ENCODE results near the gene TNK1.

TNK1 gene

GRCh38 chr17:7369825-7370224 lies 11.1 kb upstream of the TNK1 start:
- H3K27ac Mint-ChIP-seq = no peak overlapping the region
- H3K4me1 Mint-ChIP-seq = no peaks in the 10 kb centered on the region
- DNase-seq (no peak), ATAC-seq (no peak)
- no peaks in the 10 kb centered on the region for H3K27me3 Mint-ChIP-seq
- H3K9me3 Mint-ChIP-seq = no peaks in the 10 kb centered on the region
- H3K4me3 Mint-ChIP-seq = no peak overlapping the region

GRCh38 chr17:7370853-7371252 lies 10.0 kb upstream of the TNK1 start:
- no peaks in the 10 kb centered on the region for H3K4me1 Mint-ChIP-seq
- no peaks in the 10 kb centered on the region for H3K27me3 Mint-ChIP-seq
- H3K4me3 Mint-ChIP-seq = no peak overlapping the region
- no peaks in the 10 kb centered on the region for H3K9me3 Mint-ChIP-seq
- ATAC-seq = no peak
- no peak for DNase-seq
- no peak overlapping the region for H3K27ac Mint-ChIP-seq

GRCh38 chr17:7374353-7374752 lies 6.5 kb upstream of the TNK1 start:
- DNase-seq (no peak), ATAC-seq (no peak)
- H3K27ac Mint-ChIP-seq = no peak overlapping the region
- H3K4me3 Mint-ChIP-seq = no peak overlapping the region
- peaks cover 29% of the 10 kb centered on the region for H3K27me3 Mint-ChIP-seq
- peaks cover 4 to 6% of the 10 kb centered on the region in 2 donors for H3K9me3 Mint-ChIP-seq
- no peaks in the 10 kb centered on the region for H3K4me1 Mint-ChIP-seq

DNA sequence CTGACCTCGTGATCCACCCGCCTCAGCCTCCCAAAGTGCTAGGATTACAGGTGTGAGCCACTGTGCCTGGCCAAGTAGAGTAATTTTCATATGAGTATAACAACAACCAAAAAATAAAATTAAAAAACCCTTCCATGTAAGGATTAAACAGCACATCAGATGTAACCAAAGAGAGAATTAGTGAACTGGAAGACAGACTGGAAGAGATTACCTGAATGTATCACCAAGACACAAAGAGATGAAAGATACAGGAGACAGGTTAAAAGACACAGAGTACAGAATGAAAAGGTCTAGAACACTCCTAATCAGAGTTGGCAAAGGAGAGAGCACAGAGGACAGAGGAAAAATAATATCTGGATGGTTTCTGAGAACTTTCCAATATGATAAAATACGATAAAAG lies 1.8 kb upstream of the TNK1 start:
- ATAC-seq = no peak
- Mint-ChIP-seq H3K27ac (no peak overlapping the region), H3K4me3 (no peak overlapping the region), H3K9me3 (peaks cover 7 to 8% of the 10 kb centered on the region in 2 donors), H3K27me3 (peaks cover 68% of the 10 kb centered on the region), H3K4me1 (peaks cover 20% of the 10 kb centered on the region)
- DNase-seq = no peak

DNA sequence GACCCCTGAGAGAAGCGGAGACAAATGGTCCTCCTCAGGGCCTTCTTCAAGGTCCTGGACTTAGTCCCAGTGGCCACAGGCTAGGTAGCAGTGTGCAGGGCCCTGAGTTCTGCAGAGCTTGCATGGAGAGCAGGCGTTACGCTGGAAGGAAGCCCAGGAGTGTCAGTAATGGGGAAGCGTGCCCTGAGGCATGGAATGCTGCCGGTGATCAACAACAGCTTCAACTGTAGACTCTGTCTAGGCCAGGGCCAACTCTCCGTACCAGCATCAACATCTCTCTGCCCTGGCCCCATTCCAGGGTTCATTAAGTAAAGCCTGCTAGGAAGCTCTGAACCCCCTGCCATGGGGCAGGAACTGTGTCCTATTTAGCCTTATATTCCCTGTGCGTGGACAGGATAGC lies 568 bp upstream of the TNK1 start:
- Mint-ChIP-seq H3K4me1 (peaks cover 28% of the 10 kb centered on the region), H3K27ac (no peak overlapping the region), H3K9me3 (peaks cover 7 to 8% of the 10 kb centered on the region in 2 donors), H3K27me3 (peaks cover 68% of the 10 kb centered on the region), H3K4me3 (peak overlapping the region in 1 of 2 donors; percentile 9)
- DNase-seq (no peak), ATAC-seq (no peak)

- Mint-ChIP-seq H3K27ac (no peak overlapping the region), H3K27me3 (peaks cover 50% of the 10 kb centered on the region)
Observed at GRCh38 chr17:7382901-7383300, 2.0 kb downstream of the TNK1 start.

DNA sequence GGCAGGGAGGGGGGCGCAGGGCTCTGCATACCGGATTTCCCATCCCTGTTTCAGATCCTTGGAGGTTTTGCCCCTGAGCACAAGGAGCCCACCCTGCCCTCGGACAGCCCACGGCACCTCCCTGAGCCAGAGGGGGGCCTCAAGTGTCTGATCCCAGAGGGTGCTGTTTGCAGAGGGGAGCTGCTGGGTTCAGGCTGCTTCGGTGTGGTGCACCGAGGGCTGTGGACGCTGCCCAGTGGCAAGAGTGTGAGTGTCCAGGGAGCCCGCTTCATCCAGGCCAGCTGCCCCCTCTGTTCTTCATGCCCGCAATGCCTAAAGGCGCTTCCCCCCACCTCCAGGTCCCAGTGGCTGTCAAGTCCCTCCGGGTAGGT lies 2.5 kb downstream of the TNK1 start:
- H3K9me3 Mint-ChIP-seq = peaks cover 7 to 8% of the 10 kb centered on the region in 2 donors
- H3K4me3 Mint-ChIP-seq = peak overlapping the region; percentile 78 to 89
- DNase-seq = no peak
- H3K27me3 Mint-ChIP-seq = peaks cover 46% of the 10 kb centered on the region
- ATAC-seq = no peak
- peaks cover 38% of the 10 kb centered on the region for H3K4me1 Mint-ChIP-seq
- peak overlapping the region in 1 of 2 donors; percentile 16 for H3K27ac Mint-ChIP-seq

More at GRCh38 chr17:7382901-7383300, 2.0 kb downstream of the TNK1 start:
- Mint-ChIP-seq H3K4me1 (peaks cover 38% of the 10 kb centered on the region), H3K9me3 (peaks cover 7 to 8% of the 10 kb centered on the region in 2 donors), H3K4me3 (peak overlapping the region in 1 of 2 donors; percentile 89)
- no peak for ATAC-seq
- no peak for DNase-seq

- peaks cover 38% of the 10 kb centered on the region for H3K4me1 Mint-ChIP-seq
- ATAC-seq (peak; percentile 97), DNase-seq (peak; percentile 75 to 77)
- H3K27ac Mint-ChIP-seq = peak overlapping the region in 1 of 2 donors; percentile 16
- H3K4me3 Mint-ChIP-seq = peak overlapping the region; percentile 78 to 89
- peaks cover 43% of the 10 kb centered on the region for H3K27me3 Mint-ChIP-seq
- peaks cover 7% of the 10 kb centered on the region in 2 donors for H3K9me3 Mint-ChIP-seq
Observed at GRCh38 chr17:7383742-7384488, 3.0 kb downstream of the TNK1 start.

GRCh38 chr17:7384489-7385081 lies 3.7 kb downstream of the TNK1 start:
- peaks cover 36% of the 10 kb centered on the region for H3K27me3 Mint-ChIP-seq
- no peak for ATAC-seq
- H3K4me1 Mint-ChIP-seq = peaks cover 38% of the 10 kb centered on the region
- H3K9me3 Mint-ChIP-seq = peaks cover 0 to under 1% of the 10 kb centered on the region in 2 donors
- H3K27ac Mint-ChIP-seq = no peak overlapping the region
- DNase-seq = no peak
- peak overlapping the region; percentile 78 to 89 for H3K4me3 Mint-ChIP-seq

GRCh38 chr17:7388856-7389255 lies 8.0 kb downstream of the TNK1 start:
- ATAC-seq (no peak), DNase-seq (no peak)
- Mint-ChIP-seq H3K27ac (no peak overlapping the region), H3K4me3 (no peak overlapping the region), H3K27me3 (no peaks in the 10 kb centered on the region), H3K4me1 (peaks cover 54% of the 10 kb centered on the region), H3K9me3 (no peaks in the 10 kb centered on the region)

GRCh38 chr17:7389924-7390910 lies 9.3 kb downstream of the TNK1 start:
- Mint-ChIP-seq H3K4me3 (no peak overlapping the region), H3K27me3 (no peaks in the 10 kb centered on the region)
- no peak for ATAC-seq

GRCh38 chr17:7391307-7391706 lies 10.4 kb downstream of the TNK1 start:
- Mint-ChIP-seq H3K27me3 (no peaks in the 10 kb centered on the region), H3K27ac (peak overlapping the region; percentile 6 to 39), H3K9me3 (no peaks in the 10 kb centered on the region), H3K4me1 (peaks cover 54% of the 10 kb centered on the region), H3K4me3 (no peak overlapping the region)
- ATAC-seq (no peak), DNase-seq (no peak)

More at GRCh38 chr17:7389924-7390910, 9.3 kb downstream of the TNK1 start:
- Mint-ChIP-seq H3K27ac (peak overlapping the region in 1 of 2 donors; percentile 50), H3K9me3 (no peaks in the 10 kb centered on the region), H3K4me1 (peaks cover 51% of the 10 kb centered on the region)
- DNase-seq = no peak

DNA sequence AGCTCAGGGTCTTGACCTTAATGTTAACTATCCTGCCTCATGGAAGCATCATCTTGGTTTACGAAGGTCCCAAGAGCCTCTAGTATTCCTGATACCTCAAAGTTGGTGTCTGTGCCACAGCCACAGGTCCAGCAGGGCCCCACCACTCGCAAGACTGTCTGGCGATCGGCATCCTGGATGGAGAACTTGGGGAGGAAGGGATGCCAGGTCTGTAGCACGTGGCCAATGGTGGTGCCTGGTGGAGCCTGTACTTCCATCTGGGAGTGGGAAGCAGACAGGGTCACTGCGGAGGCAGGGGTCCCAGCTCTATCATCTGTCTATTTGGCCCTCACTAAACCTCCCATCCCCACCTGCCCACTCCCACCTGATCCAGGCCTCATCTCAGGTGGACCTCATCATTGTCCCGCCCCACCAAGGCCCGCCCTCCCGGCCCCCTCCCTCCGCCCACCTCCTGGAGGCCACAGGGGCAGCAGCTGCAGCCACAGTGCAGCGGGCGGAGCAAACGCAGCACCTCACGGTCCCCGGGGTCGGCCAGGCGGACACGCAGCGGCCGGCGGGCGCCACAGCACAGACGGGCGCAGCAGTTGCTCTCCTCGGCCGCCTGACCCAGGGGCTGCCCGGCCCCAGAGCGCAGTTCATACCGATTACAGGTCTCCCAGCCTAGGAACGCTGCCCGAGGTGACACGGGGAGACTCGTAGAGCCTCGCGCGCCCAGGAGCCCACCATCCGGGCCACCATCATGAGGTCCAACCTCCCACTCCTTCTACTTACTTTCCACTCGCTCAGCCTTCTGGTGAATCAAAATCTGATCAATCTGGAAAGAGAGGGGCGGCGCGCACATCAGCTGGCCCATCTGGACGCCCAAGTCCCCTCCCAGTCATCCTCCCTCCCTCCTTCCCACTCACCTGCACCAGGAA lies 12.1 kb downstream of the TNK1 start:
- H3K9me3 Mint-ChIP-seq = no peaks in the 10 kb centered on the region
- ATAC-seq (no peak), DNase-seq (no peak)
- peak overlapping the region; percentile 46 to 75 for H3K27ac Mint-ChIP-seq
- no peaks in the 10 kb centered on the region for H3K27me3 Mint-ChIP-seq
- H3K4me1 Mint-ChIP-seq = peaks cover 49% of the 10 kb centered on the region
- H3K4me3 Mint-ChIP-seq = peak overlapping the region; percentile 89 to 92

- Mint-ChIP-seq H3K27me3 (no peaks in the 10 kb centered on the region), H3K27ac (peak overlapping the region; percentile 80 to 96), H3K4me1 (peaks cover 49% of the 10 kb centered on the region), H3K9me3 (no peaks in the 10 kb centered on the region), H3K4me3 (peak overlapping the region; percentile 89 to 92)
- peak; percentile 35 to 69 for DNase-seq
- ATAC-seq = peak; percentile 72
Observed at GRCh38 chr17:7393613-7394451, 12.9 kb downstream of the TNK1 start.
